ENCODE data around the gene LSM10.

The LSM10 gene

DNA sequence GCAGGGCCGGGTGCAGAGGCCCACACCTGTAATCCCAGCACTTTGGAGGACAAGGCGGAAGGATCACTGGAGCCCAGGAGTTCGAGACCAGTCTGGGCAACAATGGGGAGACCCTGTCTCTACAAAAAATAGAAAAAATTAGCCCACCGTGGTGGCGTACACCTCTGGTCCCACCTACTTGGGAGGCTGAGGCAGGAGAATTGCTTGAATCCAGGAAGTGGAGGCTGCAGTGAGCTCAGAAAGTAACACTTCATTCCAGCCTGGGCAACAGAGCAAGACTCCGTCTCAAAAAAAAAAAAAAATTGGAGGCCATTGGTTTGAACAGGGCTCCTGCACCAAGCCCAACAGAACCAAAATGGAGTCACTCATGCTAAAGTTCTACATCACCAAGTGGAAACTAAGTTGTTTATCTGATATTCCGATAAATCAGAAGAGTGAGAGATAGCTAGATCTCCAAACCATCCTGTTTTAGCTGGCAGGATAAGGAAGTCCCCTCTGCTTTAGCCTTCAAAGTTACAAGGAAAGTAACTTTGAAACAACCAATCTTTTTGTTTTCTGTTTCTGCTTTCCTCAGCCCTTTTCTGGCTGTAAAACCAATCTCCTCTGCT is 766 bp upstream of the LSM10 start:
- Histone ChIP-seq H3K9me2 (replicated peaks; ENCODE audit: low read depth, low read length) (no peaks in the 10 kb centered on the region), H2AFZ (ENCODE audit: low read length) (peak overlapping the region; percentile 96; the same call in 1 of the 2 replicates), H3F3A (ENCODE audit: low read depth) (no peaks in the 10 kb centered on the region), H3K4me2 (ENCODE audit: low read depth, low read length, poor library complexity, severe bottlenecking) (peak overlapping the region; percentile 93), H3K27me3 (ENCODE audit: insufficient read depth, low read length, poor library complexity, severe bottlenecking) (no peaks in the 10 kb centered on the region), H3K36me3 (ENCODE audit: insufficient read depth, low read length) (no peaks in the 10 kb centered on the region), H3K4me3 (ENCODE audit: low read length, poor library complexity, severe bottlenecking) (peak overlapping the region; percentile 100), H3K4me1 (ENCODE audit: insufficient read depth, low read length, poor library complexity, severe bottlenecking) (peaks cover 20% of the 10 kb centered on the region), H3K9ac (ENCODE audit: low read depth, low read length, poor library complexity, severe bottlenecking) (peak overlapping the region; percentile 91), H3K9me3 (ENCODE audit: insufficient read depth, low read depth, low read length) (no peaks in the 10 kb centered on the region), H3K79me2 (ENCODE audit: insufficient read depth, low read length) (peaks cover 20% of the 10 kb centered on the region; the same call in 1 of the 2 replicates), H4K20me1 (ENCODE audit: insufficient read depth, low read length, poor library complexity, severe bottlenecking) (no peaks in the 10 kb centered on the region)
- TF ChIP-seq EZH2phosphoT487 (IDR thresholded peaks at IDR 0.05; ENCODE audit: borderline replicate concordance) = no peak
- TF ChIP-seq CTCF (conservative IDR thresholded peaks at IDR 0.05; ENCODE audit: low read length) = no peak

- Histone ChIP-seq H3F3A (ENCODE audit: low read depth) (no peaks in the 10 kb centered on the region), H4K20me1 (ENCODE audit: insufficient read depth, low read length, poor library complexity, severe bottlenecking) (no peaks in the 10 kb centered on the region), H3K4me2 (ENCODE audit: low read depth, low read length, poor library complexity, severe bottlenecking) (peak overlapping the region; percentile 94), H3K27me3 (ENCODE audit: insufficient read depth, low read length, poor library complexity, severe bottlenecking) (no peaks in the 10 kb centered on the region), H3K4me1 (ENCODE audit: insufficient read depth, low read length, poor library complexity, severe bottlenecking) (peaks cover 20% of the 10 kb centered on the region), H3K4me3 (ENCODE audit: low read length, poor library complexity, severe bottlenecking) (peak overlapping the region; percentile 100), H3K9me2 (replicated peaks; ENCODE audit: low read depth, low read length) (no peaks in the 10 kb centered on the region), H3K36me3 (ENCODE audit: insufficient read depth, low read length) (no peaks in the 10 kb centered on the region), H3K9me3 (ENCODE audit: insufficient read depth, low read depth, low read length) (no peaks in the 10 kb centered on the region), H3K9ac (ENCODE audit: low read depth, low read length, poor library complexity, severe bottlenecking) (peak overlapping the region; percentile 91), H2AFZ (ENCODE audit: low read length) (peak overlapping the region; percentile 96), H3K79me2 (ENCODE audit: insufficient read depth, low read length) (peaks cover 20% of the 10 kb centered on the region; the same call in 1 of the 2 replicates)
- TF ChIP-seq EZH2phosphoT487 (IDR thresholded peaks at IDR 0.05; ENCODE audit: borderline replicate concordance) (no peak), CTCF (conservative IDR thresholded peaks at IDR 0.05; ENCODE audit: low read length) (no peak)
Measured at GRCh38 chr1:36397083-36397377, 678 bp downstream of the LSM10 start.

DNA sequence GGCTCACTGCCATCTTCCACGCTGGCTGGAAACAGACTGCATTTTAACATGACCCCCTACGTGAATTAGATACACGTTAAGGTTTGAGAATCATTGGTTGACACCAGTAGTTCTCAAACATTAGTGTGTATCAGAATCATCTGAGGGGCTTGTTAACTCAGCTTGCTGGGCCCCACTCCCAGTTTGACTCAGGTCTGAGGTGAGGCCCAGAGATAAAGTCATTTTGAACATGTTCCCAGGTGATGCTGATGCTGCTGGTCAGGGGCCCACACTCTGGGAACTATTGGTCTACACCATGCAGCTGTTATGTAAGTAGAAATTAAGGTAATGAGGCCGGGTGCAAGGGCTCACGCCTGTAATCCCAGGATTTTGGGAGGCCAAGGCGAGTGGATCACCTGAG is 1.3 kb downstream of the LSM10 start:
- Histone ChIP-seq H3K4me3 (ENCODE audit: low read length, poor library complexity, severe bottlenecking) (peak overlapping the region; percentile 100), H3K9me3 (ENCODE audit: insufficient read depth, low read depth, low read length) (no peaks in the 10 kb centered on the region), H3K79me2 (ENCODE audit: insufficient read depth, low read length) (peaks cover 20% of the 10 kb centered on the region; the same call in 1 of the 2 replicates), H3K27me3 (ENCODE audit: insufficient read depth, low read length, poor library complexity, severe bottlenecking) (no peaks in the 10 kb centered on the region), H2AFZ (ENCODE audit: low read length) (no peak overlapping the region), H3K4me2 (ENCODE audit: low read depth, low read length, poor library complexity, severe bottlenecking) (peak overlapping the region; percentile 94), H3F3A (ENCODE audit: low read depth) (no peaks in the 10 kb centered on the region), H3K9me2 (replicated peaks; ENCODE audit: low read depth, low read length) (no peaks in the 10 kb centered on the region), H3K9ac (ENCODE audit: low read depth, low read length, poor library complexity, severe bottlenecking) (peak overlapping the region; percentile 91), H3K36me3 (ENCODE audit: insufficient read depth, low read length) (no peaks in the 10 kb centered on the region), H4K20me1 (ENCODE audit: insufficient read depth, low read length, poor library complexity, severe bottlenecking) (no peaks in the 10 kb centered on the region), H3K4me1 (ENCODE audit: insufficient read depth, low read length, poor library complexity, severe bottlenecking) (peaks cover 20% of the 10 kb centered on the region)
- TF ChIP-seq EZH2phosphoT487 (IDR thresholded peaks at IDR 0.05; ENCODE audit: borderline replicate concordance) = no peak
- TF ChIP-seq CTCF (conservative IDR thresholded peaks at IDR 0.05; ENCODE audit: low read length) = no peak

Measured in Loucy (cell line).